Stimulated activated CD8-positive, alpha-beta memory T cell treated with anti-CD3 and anti-CD28 coated beads, Interleukin-7, amount 100 ng/mL, for 1 hour (primary cell): ENCODE measurements around the gene ANKS3.

Experiments used
- DNase-seq, 2 donors: peaks; one replicate each; pipeline ENCODE4 v3.0.0-alpha.2; 2020; ENCODE audit warnings: low read depth in 2 of 2

Gene ANKS3

GRCh38 chr16:4696905-4697847, 36.9 kb downstream of the ANKS3 start:
- DNase-seq = no peak

GRCh38 chr16:4696172-4696904, 37.7 kb downstream of the ANKS3 start:
- DNase-seq = no peak

- no peak for DNase-seq
Observed at GRCh38 chr16:4695473-4696171, 38.4 kb downstream of the ANKS3 start.

GRCh38 chr16:4694642-4695451, 39.2 kb downstream of the ANKS3 start:
- no peak for DNase-seq

- DNase-seq = no peak
Observed at GRCh38 chr16:4693956-4694641, 40.0 kb downstream of the ANKS3 start.

- peak; percentile 93 to 96 for DNase-seq
Observed at GRCh38 chr16:4693296-4693955, 40.6 kb downstream of the ANKS3 start, which contains the start of gene NUDT16L1. Gene NUDT16L1, plus strand, starts transcription at chr16:4693562. Its CDS starts 165 bp downstream, at chr16:4693727.

GRCh38 chr16:4692460-4693295, 41.4 kb downstream of the ANKS3 start:
- no peak for DNase-seq

GRCh38 chr16:4691666-4692412, 42.2 kb downstream of the ANKS3 start:
- no peak for DNase-seq

GRCh38 chr16:4690946-4691665, 43.0 kb downstream of the ANKS3 start:
- no peak for DNase-seq

- DNase-seq = no peak
Observed at GRCh38 chr16:4689864-4690704, 44.0 kb downstream of the ANKS3 start.

- DNase-seq = no peak
Observed at GRCh38 chr16:4689091-4689671, 44.9 kb downstream of the ANKS3 start.

- no peak for DNase-seq
Observed at GRCh38 chr16:4688674-4689045, 45.4 kb downstream of the ANKS3 start.

GRCh38 chr16:4687946-4688673, 46.0 kb downstream of the ANKS3 start:
- DNase-seq = no peak

- DNase-seq = no peak
Observed at GRCh38 chr16:4687416-4687815, 46.7 kb downstream of the ANKS3 start.

- no peak for DNase-seq
Observed at GRCh38 chr16:4686497-4687210, 47.4 kb downstream of the ANKS3 start.
